Ramos (cell line): ENCODE measurements around the gene ZNF652.

Experiments
- in situ Hi-C: fragments of 300-500 bp; cut with MboI; formaldehyde crosslinking; loops from one replicate; pipeline ENCODE4 v1.14.3; 2022; ENCODE audit warnings: low sequenced_read_pairs; ENCODE audit not compliant: unreplicated experiment

Gene ZNF652

GRCh38 chr17:49361129-49361901, 735 bp downstream of the ZNF652 start:
- in situ Hi-C loops, result no loop called here

- in situ Hi-C loops, result no loop called here
Observed at GRCh38 chr17:49360796-49361128, 1.3 kb downstream of the ZNF652 start.

DNA sequence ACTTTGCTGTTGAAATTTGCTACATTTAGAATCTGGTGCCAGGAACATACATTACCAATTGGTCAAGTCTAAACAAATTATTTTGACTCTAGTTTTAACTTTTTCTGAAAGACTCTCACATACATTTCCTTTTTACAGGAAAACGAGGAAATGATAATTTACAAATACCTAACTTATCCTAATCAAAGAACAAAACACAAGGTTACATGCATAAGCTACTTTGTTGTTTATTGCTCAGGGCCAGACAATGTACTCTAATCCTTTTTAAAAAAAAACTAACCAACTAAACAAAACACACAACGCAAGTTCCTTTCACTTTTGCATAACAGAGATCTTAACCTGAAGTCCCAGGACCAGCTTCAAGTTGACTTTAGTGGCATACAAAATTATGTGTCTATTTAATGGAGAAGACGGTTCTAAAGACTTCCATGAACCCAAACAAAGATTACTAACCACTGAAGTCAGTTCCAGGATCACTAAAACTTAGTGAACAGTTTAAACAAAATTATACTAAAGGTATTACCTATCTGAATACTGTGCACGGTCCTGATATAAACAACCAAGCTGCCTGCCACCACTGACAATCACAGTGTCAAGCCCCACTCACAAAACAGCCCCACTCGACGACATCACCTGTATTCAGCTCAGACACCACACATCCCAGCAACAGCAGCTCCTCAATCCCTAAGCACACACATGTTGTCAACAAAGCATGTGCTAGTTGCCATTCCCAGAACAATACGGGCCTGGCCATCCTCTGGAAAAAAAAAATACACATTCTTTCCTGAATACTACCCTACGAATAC, 1.9 kb downstream of the ZNF652 start:
- in situ Hi-C loops, result no loop called here

DNA sequence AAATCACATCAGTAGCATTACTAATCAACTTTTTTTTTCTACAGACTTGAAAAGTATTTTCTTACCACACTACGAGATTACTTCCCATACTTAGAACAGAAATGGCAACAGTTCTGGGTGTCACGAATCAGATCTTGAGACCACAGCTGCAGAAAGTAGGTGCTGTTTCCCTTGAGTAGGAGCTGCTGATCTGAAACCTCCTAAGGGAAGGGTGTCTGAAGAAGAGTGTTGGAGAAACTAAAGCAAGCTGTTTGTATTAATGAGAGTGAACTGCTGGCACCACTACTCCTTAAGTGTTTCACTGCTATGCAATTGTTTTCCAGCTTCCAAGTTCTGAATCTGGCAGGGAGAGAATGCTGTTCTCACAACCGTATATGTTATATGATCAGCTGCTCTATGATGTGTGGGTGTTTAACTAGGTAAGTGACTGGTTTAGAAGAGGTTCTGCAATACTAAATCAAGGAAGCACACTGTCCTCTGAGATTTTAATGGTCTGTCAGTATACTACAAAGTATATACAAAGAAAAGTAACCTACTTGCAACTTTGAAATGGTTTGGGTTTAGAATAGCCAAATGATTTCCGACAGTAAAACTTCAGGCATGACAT, 3.3 kb downstream of the ZNF652 start:
- in situ Hi-C loops, result no loop called here

GRCh38 chr17:49357516-49357915, 4.5 kb downstream of the ZNF652 start:
- in situ Hi-C loops, result no loop called here

DNA sequence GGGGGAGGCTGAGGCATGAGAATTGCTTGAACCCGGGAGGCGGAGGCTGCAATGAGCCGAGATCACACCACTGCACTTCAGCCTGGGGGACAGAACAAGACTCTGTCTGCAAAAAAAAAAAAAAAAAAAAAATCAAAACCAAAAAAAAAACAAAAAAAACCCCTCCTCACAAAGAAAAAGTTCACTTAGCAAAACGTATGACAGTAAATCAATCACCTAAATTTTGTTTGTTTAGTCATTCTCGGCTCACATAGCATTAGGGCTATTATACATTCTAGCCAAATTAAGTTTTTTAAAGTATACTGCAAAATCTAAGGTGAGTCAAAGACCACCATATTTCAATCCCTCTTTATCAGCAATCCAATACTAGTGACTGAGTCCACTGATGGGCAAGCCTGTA, 5.7 kb downstream of the ZNF652 start:
- in situ Hi-C loops, result no loop called here

- in situ Hi-C loops, result no loop called here
Observed at GRCh38 chr17:49353607-49354006, 8.4 kb downstream of the ZNF652 start.

GRCh38 chr17:49352587-49353154, 9.4 kb downstream of the ZNF652 start:
- in situ Hi-C loops, result no loop called here

DNA sequence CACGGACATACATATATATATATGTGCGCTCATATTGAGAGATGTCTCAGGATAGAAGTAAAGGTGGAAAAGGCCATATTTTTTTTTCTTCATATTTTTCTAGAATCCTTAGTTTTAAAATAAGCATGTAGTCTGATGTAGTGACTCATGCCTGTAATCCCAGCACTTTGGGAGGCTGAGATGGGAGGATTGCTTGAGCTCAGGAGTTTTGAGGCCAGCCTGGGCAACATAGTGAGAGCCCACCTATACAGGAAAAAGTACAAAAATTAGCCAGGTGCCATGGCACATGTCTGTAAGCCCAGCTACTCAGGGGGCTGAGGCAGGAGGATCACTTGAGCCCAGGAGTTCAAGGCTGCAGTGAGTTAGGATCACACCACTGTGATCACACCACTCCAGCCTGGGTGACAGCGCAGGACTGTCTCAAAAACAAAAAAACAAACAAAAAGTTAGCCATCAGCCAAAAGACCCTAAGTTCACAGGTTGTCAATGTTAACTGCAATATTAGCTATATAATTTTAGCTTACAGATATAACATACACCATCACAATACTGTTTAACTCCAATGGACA, 10.4 kb downstream of the ZNF652 start:
- in situ Hi-C loops, result no loop called here

- in situ Hi-C loops, result no loop called here
Observed at GRCh38 chr17:49349541-49349940, 12.5 kb downstream of the ZNF652 start.

DNA sequence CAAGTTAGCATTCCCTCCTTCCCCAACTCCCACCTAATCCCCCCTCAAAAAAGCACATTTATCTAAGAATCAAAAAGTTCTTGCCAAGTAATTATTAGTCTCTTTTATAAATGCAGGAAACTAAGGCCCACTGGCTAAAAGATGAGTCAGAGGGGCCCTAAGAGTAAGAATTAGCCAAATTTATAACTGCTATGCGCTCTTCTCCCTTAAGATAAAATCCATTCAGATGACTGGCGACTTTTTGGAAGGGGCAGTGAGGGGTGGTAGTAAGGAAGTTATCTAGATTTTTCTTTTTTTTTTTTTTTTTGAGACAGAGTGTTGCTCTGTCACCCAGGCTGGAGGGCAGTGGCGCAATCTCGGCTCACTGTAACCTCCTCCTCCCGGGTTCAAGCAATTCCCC, 17.1 kb downstream of the ZNF652 start:
- in situ Hi-C loops, result no loop called here

- in situ Hi-C loops, result no loop called here
Observed at GRCh38 chr17:49343273-49343672, 18.8 kb downstream of the ZNF652 start.

DNA sequence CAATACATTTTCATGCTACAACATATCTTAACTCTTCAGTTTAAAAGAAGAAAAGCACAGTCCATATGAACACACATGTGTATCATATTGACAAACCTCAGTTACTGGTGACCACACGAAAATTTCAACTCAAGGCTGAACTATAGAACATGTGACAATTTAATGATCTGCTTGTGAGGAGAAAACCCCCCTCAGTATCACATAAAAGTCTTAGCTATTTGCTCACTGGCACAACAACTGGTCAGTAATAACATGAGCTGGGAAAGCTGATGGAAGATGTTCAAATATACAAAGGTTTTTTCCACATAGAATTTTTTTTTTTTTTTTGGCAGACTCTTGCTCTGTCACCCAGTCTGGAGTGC, 19.5 kb downstream of the ZNF652 start:
- in situ Hi-C loops, result no loop called here

DNA sequence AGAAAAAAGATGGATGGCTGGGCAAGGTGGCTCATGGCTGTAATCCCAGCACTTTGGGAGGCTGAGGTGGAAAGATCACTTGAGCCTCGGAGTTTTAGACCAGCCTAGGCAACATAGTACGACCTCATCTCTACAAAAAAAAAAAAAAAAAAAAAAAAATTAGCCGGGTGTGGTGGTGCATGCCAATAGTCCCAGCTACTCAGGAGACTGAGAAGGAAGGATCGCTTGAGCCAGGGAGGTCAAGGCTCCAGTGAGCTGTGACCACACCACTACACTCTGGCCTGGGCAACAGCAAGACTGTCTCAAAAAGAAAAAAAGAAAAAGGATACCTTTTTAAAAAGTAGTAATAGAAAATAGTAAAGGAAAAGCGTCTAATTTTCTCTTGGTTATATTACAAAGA, 20.7 kb downstream of the ZNF652 start:
- in situ Hi-C loops, result no loop called here

GRCh38 chr17:49339354-49339753, 22.7 kb downstream of the ZNF652 start:
- in situ Hi-C loops, result no loop called here

GRCh38 chr17:49338883-49339282, 23.2 kb downstream of the ZNF652 start:
- in situ Hi-C loops, result no loop called here

DNA sequence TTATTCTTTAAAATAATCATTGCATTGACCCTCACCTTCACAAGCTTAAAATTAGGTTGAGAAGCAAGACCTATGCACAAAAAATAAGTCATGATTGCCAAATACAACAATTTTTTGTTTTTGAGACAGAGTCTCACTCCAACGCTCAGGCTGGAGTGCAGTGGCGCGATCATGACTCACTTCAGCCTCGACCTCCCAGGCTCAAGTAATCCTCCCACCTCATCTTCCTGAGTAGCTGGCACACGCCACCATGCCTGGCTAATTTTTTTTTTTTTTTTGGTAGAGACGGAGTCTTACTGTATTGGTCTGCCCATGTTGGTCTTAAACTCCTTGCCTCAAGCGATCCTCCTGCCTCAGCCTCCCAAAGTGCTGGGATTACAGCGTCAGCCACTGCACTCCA, 24.2 kb downstream of the ZNF652 start:
- in situ Hi-C loops, result no loop called here

- in situ Hi-C loops, result no loop called here
Observed at GRCh38 chr17:49334744-49335512, 27.1 kb downstream of the ZNF652 start.

DNA sequence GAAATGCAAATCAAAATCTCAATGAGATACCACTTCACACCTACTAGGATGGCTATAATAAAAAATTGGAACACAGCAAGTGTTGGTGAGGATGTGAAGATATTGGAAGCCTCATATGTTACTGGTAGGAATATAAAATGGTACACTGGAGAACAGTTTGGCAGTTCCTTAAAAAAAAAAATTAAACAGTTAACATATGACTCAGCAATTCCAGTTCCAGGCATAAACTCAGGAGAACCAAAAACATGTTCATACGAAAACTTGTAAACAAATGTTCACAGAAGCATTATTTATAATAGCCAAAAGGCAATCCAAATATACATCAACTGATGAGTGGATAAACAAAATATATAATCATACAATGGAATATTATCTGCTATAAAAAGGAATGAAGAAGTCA, 28.2 kb downstream of the ZNF652 start:
- in situ Hi-C loops, result no loop called here
